ENCODE measurements around the gene FAM163B.

The FAM163B gene

DNA sequence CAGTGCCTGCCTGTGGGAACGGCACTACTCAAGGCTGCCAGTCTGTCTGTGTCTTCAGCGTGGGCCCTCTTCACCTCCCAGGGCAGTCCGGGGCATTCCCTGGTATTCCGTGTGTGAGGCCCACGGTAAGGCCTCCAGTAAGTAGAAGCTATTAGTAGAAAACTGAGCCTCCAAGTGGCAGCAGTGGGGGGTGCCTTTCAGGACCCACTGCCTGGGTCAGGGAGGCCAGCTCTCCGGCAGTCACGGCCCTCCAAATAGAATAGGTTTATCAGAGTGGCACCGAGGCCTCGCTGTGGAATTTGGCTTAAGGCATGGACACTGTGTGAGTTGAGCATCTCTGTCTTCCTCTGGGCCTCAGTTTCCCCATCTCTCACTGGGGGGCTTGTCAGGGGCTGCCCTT lies 51.6 kb downstream of the FAM163B start:
- TF ChIP-seq, protein P1, sequence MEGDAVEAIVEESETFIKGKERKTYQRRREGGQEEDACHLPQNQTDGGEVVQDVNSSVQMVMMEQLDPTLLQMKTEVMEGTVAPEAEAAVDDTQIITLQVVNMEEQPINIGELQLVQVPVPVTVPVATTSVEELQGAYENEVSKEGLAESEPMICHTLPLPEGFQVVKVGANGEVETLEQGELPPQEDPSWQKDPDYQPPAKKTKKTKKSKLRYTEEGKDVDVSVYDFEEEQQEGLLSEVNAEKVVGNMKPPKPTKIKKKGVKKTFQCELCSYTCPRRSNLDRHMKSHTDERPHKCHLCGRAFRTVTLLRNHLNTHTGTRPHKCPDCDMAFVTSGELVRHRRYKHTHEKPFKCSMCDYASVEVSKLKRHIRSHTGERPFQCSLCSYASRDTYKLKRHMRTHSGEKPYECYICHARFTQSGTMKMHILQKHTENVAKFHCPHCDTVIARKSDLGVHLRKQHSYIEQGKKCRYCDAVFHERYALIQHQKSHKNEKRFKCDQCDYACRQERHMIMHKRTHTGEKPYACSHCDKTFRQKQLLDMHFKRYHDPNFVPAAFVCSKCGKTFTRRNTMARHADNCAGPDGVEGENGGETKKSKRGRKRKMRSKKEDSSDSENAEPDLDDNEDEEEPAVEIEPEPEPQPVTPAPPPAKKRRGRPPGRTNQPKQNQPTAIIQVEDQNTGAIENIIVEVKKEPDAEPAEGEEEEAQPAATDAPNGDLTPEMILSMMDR (IDR thresholded peaks at IDR 0.05): no peak

DNA sequence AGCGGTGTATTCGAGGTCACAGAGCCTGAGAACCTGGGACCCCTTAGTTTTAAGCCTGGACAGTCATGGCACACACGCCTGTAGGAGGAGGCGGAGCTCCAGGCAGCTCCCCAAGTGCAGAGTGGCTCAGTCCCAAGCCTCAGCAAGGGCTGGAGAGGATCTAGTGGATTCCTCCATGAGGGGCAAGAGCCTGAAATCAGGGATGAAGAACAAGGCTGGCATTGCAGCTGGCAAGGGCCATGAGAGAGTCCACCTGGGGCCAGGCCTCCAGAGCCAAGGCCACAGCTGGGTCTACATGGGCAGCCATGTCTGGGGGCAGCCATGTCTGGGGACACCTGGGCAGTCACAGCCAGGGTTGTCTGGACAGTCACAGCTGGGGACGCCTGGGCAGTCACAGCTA lies 52.8 kb downstream of the FAM163B start:
- TF ChIP-seq, protein P1 (IDR thresholded peaks at IDR 0.05): no peak

DNA sequence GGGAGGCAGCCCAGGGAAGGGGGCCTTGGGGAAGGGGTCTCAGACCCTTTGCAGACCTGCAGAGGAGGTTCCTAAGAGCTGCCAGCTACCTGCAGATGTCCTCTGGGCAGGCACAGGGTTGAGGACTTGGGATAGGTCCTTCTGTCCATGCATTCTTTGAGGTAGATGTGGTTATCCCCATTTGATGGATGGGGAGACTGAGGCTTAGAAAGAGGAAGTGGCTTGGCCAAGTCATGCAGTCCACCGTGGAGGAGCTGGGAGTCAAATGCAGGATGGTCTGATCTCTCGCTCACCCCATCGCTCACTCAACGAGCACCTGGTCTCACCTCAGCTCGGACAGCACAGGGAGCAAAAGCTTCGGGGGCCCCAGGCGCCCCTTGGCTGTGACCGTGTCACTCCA lies 54.5 kb downstream of the FAM163B start:
- TF ChIP-seq, protein P1 (IDR thresholded peaks at IDR 0.05): no peak

DNA sequence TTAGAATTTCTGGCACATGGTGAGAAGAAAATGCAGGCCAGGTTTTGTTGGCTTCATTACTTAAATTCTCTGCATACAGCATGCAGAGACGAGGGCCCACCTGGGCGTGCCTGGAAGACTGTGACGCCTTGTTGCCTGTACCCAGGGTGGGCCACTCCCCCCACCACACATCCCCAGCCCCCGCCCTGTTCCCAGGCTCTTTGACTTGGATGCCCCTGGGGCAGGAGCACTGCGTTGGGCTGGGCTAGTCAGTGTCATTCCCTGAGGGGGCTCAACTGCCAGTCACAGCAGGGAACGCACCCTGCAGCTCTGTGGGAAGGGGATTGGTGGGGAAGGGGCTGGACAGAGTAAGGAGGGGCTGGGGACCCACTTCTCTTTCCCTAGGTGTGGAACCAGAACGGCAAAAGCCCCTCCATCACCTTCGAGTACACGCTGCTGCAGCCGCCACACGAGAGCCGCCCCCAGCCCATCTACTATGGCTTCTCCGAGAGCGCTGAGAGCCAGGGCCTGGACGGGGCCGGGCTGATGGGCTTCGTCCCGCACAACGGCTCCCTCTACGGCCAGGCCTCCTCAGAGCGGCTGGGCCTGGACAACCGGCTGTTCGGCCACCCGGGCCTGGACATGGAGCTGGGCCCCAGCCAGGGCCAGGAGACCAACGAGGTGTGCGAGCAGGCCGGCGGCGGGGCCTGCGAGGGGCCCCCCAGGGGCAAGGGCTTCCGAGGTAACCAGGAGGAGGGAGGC lies 55.0 kb downstream of the FAM163B start:
- TF ChIP-seq, protein P1 (IDR thresholded peaks at IDR 0.05): no peak

DNA sequence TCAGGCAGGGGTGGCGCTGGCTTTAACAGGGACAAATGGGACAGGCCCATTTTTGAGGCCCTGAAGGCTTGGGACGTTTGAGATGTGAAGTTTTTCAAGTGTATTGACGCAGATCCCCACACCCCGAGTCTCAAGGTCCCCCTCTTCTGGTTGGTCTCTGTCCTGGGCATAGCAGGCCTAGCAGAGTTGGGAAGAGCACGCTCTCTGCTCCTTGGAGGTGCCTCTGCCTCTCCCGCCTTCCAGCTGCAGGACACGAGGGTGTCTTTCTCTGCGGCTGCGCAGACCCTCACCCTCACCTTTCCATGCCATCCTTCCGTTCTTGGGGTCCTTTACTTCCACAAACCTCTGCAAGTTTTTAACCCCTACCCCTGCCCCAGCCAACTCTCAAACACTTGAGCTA lies 56.1 kb downstream of the FAM163B start:
- TF ChIP-seq, protein P1 (IDR thresholded peaks at IDR 0.05): no peak

DNA sequence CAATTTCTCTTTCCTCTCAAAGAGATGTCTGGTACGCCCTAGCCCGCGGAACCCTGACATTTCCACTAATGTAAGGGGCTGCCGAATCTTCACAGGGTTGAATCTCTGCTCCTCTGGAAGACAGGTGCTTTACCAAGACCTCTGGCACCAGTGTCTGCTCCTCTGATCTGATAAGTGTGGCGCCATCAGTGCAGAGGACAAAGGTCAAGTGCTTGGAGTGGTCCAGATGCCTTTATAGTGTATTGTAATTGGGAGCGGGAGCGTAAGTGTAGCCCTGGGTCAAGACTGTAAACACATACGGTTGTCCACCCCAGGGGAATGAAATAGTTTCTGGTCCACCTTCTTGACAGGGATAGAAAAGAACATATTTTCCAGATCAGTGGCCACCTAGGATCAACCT lies 57.0 kb downstream of the FAM163B start:
- TF ChIP-seq, protein P1 (IDR thresholded peaks at IDR 0.05): no peak

DNA sequence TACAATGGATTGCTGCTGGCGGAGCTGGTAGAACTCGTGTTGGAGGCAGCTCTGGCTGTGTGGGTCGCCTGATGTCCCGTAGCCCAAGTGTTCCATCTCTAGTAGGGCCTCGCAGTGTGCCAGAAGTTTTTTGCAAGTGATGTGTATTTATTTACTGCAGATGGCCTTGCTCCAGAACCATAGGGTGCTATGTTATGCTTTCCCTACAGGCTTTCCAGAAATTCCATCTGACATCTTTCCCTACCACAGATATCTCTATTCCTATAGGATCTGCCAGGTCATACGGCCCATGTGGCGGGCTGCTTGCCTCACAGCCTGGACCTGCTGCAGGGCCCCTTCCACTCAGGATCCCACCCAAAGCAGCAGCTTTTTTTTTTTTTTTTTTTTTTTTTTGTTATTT lies 57.7 kb downstream of the FAM163B start:
- TF ChIP-seq, protein P1 (IDR thresholded peaks at IDR 0.05): no peak

DNA sequence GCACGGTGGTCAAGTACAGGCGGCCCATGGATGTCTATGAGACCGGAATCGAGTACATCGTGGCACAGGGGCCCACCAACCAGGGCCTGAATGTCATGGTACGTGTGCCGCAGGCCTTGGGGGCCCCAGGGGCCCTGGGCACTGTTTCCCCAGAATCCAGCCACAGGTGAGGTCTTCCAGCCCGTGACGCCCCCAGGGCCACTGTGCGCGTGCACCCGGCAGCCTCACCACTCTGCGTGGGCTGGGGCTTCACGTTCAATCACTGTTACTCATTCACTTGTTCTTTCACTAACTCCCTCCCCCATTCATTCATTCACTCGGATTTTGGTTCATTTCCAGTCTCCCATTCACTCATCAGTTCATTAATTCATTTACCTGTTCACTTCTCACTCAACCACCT lies 62.1 kb downstream of the FAM163B start:
- TF ChIP-seq, protein P1 (IDR thresholded peaks at IDR 0.05): no peak
